Duodenal mucosa (tissue), 2 donors: Measurements from ENCODE around the gene RASSF5.
"Not testable (repeated sequence)": the region's sequence is repeated elsewhere in the genome, so short reads cannot be mapped to it uniquely, and the experiment has no call there.

ENCODE experiments used
- H3K27ac ChIP-seq: one replicate; pipeline ENCODE4 v1.7.0; 2013; ENCODE audit warnings: low read depth, low read length
- H3K27me3 ChIP-seq, 2 donors: one replicate each; pipeline ENCODE4 v1.7.0; 2013; ENCODE audit warnings: low read length in 2 of 2, control low read depth in 1 of 2; ENCODE audit not compliant: insufficient read depth in 2 of 2, control insufficient read depth in 1 of 2
- H3K36me3 ChIP-seq, 2 donors: one replicate each; pipeline ENCODE4 v1.7.0; 2013; ENCODE audit warnings: low read length in 2 of 2, control low read depth in 1 of 2; ENCODE audit not compliant: insufficient read depth in 2 of 2, control insufficient read depth in 1 of 2
- H3K4me1 ChIP-seq, 2 donors: one replicate each; pipeline ENCODE4 v1.7.0; 2013; ENCODE audit warnings: low read length in 2 of 2, control low read depth in 1 of 2; ENCODE audit not compliant: insufficient read depth in 2 of 2, control insufficient read depth in 1 of 2
- H3K4me3 ChIP-seq, 2 donors: one replicate each; pipeline ENCODE4 v1.7.0; 2013; ENCODE audit warnings: low read length in 2 of 2, low read depth in 1 of 2
- H3K9ac ChIP-seq, 2 donors: one replicate each; pipeline ENCODE4 v1.7.0; 2013; ENCODE audit warnings: low read length in 2 of 2, low read depth in 1 of 2
- H3K9me3 ChIP-seq, 2 donors: one replicate each; pipeline ENCODE4 v1.7.0; 2013; ENCODE audit warnings: low read length in 2 of 2, control low read depth in 1 of 2; ENCODE audit not compliant: control insufficient read depth in 1 of 2

The RASSF5 gene

GRCh38 chr1:206575165-206575893 is 68.0 kb downstream of the RASSF5 start:
- Histone ChIP-seq H3K27ac (peak overlapping the region; percentile 63), H3K4me1 (peaks cover 37 to 41% of the 10 kb centered on the region in 2 donors), H3K9ac (peak overlapping the region; percentile 24 to 49), H3K27me3 (no peaks in the 10 kb centered on the region), H3K4me3 (peak overlapping the region in 1 of 2 donors; percentile 1), H3K36me3 (no peaks in the 10 kb centered on the region), H3K9me3 (no peaks in the 10 kb centered on the region)

DNA sequence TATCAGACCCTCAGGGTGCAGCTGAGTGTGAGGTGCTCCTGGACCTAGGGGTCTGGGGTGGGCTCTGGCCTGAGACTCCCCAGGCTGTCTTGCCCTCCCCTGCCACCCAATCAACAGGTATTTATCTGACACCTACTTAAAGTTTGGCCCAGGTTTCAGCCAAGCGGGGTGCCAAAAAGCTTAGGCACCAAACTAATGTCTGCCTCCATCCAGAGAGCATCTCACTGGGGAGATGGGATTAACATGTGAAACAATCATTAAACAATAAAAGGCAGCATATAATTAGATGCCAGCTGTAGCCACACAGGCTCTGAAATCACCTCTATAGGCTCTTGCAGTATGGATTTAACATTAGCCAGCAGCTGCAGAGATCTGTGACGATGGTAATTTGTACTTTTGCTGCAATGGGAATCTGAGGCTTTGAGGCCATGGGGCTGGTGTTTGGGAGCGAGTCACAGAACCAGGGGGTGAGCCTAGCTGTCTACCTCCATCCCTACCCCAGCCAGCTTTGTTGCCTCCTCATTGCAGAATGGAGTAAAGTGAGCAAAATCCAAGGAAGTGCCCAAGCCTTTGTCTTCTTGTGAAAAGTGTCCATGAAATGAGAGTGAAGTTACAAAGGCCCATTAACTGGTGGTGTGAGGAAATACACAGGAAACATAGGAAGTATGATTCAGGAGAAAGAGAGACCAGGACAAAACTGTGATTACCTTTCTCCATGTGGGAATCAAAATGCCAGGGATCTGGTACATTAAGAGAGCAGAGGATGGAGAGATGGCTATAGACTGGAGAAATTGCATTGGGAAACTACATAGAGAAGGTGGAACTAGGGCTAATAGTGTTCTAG is 68.8 kb downstream of the RASSF5 start:
- H3K27ac ChIP-seq: peak overlapping the region; percentile 63
- no peaks in the 10 kb centered on the region for H3K36me3 ChIP-seq
- H3K27me3 ChIP-seq: no peaks in the 10 kb centered on the region
- peaks cover 42 to 44% of the 10 kb centered on the region in 2 donors for H3K4me1 ChIP-seq
- H3K4me3 ChIP-seq: peak overlapping the region; percentile 0 to 1
- H3K9ac ChIP-seq: peak overlapping the region; percentile 24 to 49
- H3K9me3 ChIP-seq: no peaks in the 10 kb centered on the region

- Histone ChIP-seq H3K27ac (no peak overlapping the region), H3K36me3 (no peaks in the 10 kb centered on the region), H3K9me3 (no peaks in the 10 kb centered on the region), H3K9ac (no peak overlapping the region), H3K4me1 (peaks cover 46 to 48% of the 10 kb centered on the region in 2 donors), H3K27me3 (no peaks in the 10 kb centered on the region), H3K4me3 (no peak overlapping the region)
Measured at GRCh38 chr1:206577626-206578025, 70.3 kb downstream of the RASSF5 start.

DNA sequence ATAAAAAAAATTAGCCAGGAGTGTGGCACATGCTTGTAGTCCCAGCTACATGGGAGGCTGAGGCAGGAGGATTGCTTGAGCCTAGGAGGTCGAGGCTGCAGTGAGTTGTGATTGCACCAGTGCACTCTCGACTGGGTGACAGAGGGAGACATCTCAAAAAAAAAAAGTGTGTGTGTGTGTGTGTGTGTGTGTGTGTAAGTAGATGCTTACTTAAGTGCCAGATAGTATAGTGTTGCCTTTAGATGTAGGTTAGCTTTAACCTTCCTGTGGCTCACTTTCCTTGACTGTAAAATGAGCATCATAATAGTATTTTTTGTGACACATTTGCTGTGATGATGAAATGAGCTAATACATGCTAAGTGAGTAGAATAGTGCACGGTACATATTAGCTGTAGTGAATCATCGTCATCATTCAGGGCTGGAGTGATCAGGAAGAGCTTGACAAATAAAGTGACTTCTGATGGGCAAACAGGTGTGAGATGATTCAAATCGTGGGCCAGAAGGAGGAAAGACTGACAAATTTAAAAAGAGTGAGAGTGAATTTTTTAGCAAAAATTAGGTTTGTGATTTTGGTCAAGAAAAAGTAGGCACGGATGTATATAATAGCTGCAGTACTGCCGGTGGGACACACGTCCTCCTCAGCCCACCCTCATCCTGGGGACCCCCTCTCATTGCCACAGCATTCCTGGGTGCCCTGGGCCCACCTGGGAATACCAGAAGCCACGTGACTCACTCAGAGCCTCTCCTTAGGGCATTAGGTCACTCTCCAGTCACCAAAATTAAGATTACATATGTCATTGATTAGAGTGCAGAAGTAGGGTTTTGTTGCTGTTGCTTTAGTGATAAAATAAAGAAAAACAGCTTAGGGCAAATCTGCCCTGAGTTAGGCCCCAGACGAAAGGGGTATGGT is 71.0 kb downstream of the RASSF5 start:
- Histone ChIP-seq H3K36me3 (no peaks in the 10 kb centered on the region), H3K4me1 (peaks cover 46 to 53% of the 10 kb centered on the region in 2 donors), H3K9me3 (no peaks in the 10 kb centered on the region), H3K9ac (no peak overlapping the region), H3K27me3 (no peaks in the 10 kb centered on the region), H3K4me3 (no peak overlapping the region), H3K27ac (no peak overlapping the region)

DNA sequence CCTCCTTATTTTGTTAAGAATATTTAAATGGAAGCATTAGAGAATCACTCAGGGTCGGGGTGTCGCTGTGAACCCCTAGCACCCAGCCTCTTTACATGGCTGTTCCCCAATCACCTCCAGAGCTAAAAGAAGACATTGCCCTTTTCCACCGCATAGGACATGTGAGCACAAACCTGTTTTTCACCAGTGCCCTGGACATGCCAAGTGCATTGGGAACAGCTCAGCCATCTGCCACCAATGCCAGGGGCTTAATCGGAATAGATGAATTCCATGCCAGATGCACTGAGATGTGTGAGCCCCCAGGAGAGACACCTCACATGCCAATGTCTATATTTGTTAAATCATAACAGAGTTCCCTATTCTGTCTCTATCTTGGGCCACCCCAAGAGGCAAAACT is 71.6 kb downstream of the RASSF5 start:
- peaks cover 41 to 56% of the 10 kb centered on the region in 2 donors for H3K4me1 ChIP-seq
- no peak overlapping the region for H3K4me3 ChIP-seq
- no peaks in the 10 kb centered on the region for H3K27me3 ChIP-seq
- H3K27ac ChIP-seq: no peak overlapping the region
- peak overlapping the region in 1 of 2 donors; percentile 44 for H3K9ac ChIP-seq
- H3K36me3 ChIP-seq: no peaks in the 10 kb centered on the region
- H3K9me3 ChIP-seq: no peaks in the 10 kb centered on the region

DNA sequence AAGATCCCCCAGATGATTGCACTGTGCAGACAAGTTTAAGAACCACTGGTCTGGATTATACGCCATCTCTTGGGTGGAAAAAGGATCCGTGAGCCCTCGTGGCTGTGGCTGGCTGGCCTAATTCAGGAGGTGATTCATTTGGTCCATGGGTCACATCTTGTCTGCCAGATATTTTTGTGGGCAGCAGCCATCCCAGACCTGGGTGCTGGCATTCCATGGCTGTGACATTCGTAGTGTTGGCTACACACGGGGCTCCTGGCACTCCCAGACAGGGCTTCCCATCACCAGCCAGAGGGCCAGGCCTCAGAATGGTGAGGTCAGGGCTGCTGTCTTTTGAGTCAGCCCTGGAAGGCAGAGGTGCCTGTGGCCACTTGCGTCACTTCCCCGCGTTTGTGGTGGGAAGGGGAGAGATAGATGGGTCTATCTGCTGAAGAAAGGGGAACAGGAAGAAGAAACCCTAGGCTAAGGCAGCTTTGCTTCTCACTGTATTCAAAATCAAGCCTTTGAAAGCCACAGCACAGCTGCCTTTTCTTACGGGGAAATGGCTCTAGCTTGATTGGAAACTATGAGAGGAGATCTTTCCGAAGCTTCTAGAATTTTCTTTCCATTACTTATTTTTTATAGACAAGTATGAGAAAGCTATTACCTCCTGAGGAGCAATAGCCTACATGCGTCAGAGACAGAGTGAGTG is 72.6 kb downstream of the RASSF5 start:
- Histone ChIP-seq H3K9me3 (no peaks in the 10 kb centered on the region), H3K27ac (peak overlapping the region; percentile 69), H3K36me3 (peaks cover 4 to 7% of the 10 kb centered on the region in 2 donors), H3K9ac (peak overlapping the region; percentile 25 to 44), H3K4me3 (peak overlapping the region; percentile 21 to 27), H3K27me3 (no peaks in the 10 kb centered on the region), H3K4me1 (peaks cover 32 to 53% of the 10 kb centered on the region in 2 donors)

DNA sequence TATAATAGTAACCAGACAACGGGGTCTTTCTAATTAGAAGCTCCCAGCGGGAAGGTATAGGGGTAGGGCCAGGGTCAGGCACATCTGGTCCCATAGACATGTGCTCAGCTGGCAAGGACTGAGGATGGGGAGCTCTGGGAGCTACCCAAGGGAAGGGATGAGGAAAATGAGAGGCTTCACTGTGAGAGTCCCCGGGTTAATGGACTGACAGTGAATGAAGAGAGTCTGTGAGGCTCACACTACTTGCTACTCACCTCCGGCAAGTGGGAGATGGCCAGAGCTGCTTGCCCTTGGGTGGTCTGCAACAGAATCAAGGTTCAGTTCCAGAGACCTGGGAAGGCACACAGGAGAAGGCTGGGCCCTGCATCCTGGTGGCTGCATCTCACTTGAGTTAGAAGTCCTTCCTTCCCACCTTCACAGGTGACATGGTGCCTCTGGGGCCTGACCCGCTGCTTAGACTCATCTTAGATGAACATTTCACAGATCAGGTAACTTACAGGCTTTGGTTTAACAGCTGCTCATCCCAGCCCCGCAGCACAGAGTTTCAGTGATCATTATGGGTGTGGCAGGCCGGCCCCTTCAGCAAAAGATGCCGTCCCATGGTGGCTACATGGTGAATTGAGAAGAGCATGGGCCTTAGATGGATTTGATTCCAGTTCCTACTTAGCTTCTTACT is 73.2 kb downstream of the RASSF5 start:
- H3K27ac ChIP-seq: peak overlapping the region; percentile 69

GRCh38 chr1:206581114-206581497 is 73.8 kb downstream of the RASSF5 start:
- H3K27ac ChIP-seq, H3K9me3 ChIP-seq, H3K4me3 ChIP-seq, H3K27me3 ChIP-seq: not testable (repeated sequence)
- Histone ChIP-seq H3K9ac (peak overlapping the region in 1 of 2 donors; percentile 44), H3K36me3 (peaks cover 4 to 18% of the 10 kb centered on the region in 2 donors), H3K4me1 (peaks cover 21 to 47% of the 10 kb centered on the region in 2 donors)

More for the DNA sequence above, 73.2 kb downstream of the RASSF5 start:
- H3K9me3 ChIP-seq: no peaks in the 10 kb centered on the region
- H3K4me1 ChIP-seq: peaks cover 25 to 52% of the 10 kb centered on the region in 2 donors
- H3K9ac ChIP-seq: peak overlapping the region; percentile 25 to 44
- H3K4me3 ChIP-seq: peak overlapping the region; percentile 21 to 27
- H3K36me3 ChIP-seq: peaks cover 4 to 13% of the 10 kb centered on the region in 2 donors
- H3K27me3 ChIP-seq: no peaks in the 10 kb centered on the region

GRCh38 chr1:206581571-206581981 is 74.2 kb downstream of the RASSF5 start:
- H3K4me1 ChIP-seq: peaks cover 21 to 45% of the 10 kb centered on the region in 2 donors
- no peaks in the 10 kb centered on the region for H3K9me3 ChIP-seq
- H3K36me3 ChIP-seq: peaks cover 4 to 23% of the 10 kb centered on the region in 2 donors
- H3K27ac ChIP-seq: no peak overlapping the region
- H3K27me3 ChIP-seq: no peaks in the 10 kb centered on the region
- peak overlapping the region in 1 of 2 donors; percentile 11 for H3K4me3 ChIP-seq
- no peak overlapping the region for H3K9ac ChIP-seq
